GM21737 (cell line): Measurements from ENCODE around the gene PCBP3.
"Not testable (repeated sequence)": the region's sequence is repeated elsewhere in the genome, so short reads cannot be mapped to it uniquely, and the experiment has no call there.

Source experiments
- ATAC-seq: cut with Tn5 transposase; IDR thresholded peaks from one replicate; pipeline ENCODE4 v1.9.1; 2021; ENCODE audit warnings: mild to moderate bottlenecking, moderate library complexity; ENCODE audit not compliant: unreplicated experiment

PCBP3 gene

GRCh38 chr21:45634511-45635183 is 8.9 kb upstream of the PCBP3 start:
- no peak for ATAC-seq

DNA sequence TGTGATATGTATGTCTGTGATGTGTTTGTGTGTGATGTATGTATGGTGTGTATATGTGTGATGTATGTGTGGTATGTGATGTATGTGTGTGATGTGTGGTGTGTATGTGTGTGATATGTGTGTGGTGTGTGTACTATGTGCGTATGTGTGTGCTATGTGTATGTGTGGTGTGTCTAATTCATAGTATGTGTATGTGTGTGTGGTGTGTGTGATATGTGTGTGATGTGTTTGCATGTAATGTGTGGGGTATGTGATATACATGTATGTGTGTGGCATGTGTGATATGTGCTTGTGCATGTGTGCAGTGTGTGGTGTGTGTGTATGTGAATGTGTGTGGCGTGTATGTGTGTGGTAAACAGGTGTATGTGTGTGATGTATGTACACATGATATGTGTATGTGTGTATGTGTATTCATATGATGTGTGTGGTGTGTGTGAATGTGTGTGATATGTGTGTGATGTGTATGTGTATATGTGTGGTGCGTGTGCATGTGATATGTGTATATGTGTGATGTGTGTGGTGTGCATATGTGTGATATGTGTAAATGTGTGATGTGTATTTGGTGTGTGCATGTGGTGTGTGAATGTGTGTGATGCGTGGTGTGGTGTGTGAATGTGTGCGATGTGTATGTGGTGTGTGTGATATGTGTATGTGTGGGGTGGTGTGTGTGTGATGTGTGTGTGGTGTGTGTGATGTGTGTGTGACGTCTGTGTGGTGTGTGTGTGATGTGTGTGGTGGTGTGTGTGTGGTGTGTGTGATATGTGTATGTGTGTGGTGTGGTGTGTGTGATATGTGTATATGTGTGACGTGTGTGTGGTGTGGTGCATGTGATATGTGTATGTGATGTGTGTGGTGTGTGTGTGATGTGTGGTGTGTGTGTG is 8.0 kb upstream of the PCBP3 start:
- ATAC-seq, result no peak

- no peak for ATAC-seq
Observed at GRCh38 chr21:45636459-45636858, 7.1 kb upstream of the PCBP3 start.

DNA sequence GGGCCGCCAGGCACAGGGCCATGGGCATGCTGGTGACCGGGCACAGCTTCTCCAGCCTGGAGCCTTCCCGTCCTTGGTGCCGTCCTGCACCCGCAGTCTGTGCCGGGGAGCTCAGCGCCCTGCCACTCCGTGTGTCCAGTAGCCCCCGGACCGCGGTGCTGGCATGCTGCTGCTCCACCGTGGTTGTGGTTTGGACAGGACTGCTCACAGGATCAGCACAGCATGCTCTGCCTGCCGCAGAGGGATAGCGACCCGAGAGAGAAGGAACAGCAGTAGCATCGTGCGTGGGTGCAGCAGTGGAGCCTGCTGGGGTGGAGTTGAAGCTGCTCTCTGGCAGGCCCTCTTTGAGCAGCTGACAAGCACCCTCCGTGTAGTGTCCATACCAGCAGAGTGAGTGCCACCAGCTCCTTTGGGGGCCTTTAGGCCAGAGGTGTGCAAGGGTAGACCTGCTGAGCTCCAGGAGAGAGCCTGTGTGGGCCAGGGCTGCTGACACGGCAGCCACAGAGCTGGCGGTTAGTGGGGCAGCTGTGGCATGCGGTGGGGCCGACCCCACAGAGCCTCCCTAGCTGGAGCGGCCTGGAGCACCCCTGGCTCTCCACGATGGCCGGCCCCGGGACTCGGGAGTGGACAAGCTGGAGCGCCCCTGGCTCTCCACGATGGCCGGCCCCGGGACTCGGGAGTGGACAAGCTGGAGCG is 6.4 kb upstream of the PCBP3 start:
- no peak for ATAC-seq

DNA sequence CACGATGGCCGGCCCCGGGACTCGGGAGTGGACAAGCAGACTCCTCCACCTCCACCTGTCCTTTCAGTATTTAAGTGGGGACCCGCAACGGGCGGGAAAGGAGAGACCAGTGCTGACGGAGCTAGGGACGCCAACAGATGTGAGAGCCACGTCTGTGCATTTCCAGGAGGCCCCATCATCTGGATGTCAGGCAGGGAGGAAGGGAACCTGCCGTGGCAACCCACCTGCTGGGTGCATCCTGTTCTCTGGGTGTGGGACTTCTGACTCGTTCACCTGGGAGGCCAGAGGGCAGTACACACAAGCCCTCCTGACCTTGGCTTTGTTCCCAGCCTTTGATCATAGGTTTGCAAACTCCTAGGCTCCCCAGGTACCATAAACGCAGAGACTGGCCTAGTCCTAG is 5.6 kb upstream of the PCBP3 start:
- no peak for ATAC-seq

- ATAC-seq, result no peak
Observed at GRCh38 chr21:45638707-45639106, 4.8 kb upstream of the PCBP3 start.

GRCh38 chr21:45639206-45640000 is 4.1 kb upstream of the PCBP3 start:
- ATAC-seq, result no peak

DNA sequence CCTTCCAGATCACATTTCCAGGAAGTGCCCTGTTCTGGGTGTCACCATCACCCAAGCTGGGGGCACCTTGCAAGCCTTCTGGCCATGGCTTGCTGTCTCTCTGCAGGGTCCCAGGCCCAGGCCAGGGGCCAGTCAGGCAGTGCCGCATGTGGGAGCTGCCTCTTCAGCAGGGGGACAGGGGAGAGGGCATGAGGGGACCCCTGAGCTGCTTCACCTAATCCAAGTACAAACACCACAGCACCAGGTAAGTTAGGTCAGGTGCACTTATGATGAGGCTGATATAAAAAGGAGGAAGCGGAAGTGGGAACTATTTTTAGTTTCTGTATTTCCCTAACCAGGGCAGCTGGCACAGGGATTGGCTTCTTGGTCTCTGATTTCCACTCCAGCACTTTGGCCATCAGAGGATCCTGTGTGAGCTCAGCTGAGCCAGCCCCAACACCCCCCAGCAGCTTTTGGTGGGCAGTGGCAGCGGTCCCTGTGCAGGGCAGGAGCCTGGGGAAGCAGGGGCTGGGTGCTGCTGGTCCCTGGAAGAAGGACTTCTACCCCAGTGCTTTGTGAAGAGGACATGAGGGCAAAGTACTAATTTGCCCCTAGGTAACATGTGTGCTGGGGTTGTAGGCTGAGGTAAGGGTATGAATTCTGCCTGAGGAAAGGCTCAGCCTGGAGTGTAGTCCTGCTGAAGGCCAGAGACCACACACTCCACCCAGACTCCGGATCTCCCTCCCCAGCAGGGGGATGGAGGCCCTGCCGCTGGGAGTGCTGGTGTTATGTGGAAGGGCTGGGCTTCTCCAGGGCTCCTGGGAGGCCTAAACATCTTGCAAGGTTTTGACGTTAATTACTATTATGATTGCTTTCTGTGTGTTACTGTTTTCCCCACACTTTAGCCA is 3.3 kb upstream of the PCBP3 start:
- no peak for ATAC-seq

DNA sequence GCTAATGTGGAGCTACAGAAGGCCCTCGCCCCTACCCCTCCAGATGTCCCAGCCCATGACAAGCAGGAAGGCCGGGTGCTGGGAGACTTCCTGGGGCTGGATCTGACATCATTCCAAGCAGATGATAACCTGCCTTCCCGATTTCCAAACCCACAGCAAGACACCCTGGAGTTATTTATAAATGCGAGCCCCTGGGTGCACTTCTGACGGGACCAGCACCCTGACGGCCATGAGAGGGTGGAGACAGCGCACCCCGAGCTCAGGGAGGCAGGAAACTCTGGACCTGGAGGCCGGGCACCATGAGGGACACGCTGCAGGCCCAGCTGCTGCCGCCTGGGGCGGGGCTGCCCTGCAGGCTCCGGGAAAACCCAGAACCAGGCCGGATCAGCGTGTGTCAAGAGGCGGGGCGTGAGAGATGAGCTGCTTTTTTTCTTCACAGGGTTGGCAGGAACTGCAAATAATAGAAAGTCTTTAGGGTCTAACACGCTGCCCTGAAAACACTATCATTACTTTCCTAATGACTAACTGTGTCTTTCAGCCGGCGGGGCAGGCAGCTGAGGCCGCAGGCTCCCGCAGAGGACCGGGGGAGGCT is 2.5 kb upstream of the PCBP3 start:
- no peak for ATAC-seq

GRCh38 chr21:45641480-45642035 is 2.0 kb upstream of the PCBP3 start:
- no peak for ATAC-seq

DNA sequence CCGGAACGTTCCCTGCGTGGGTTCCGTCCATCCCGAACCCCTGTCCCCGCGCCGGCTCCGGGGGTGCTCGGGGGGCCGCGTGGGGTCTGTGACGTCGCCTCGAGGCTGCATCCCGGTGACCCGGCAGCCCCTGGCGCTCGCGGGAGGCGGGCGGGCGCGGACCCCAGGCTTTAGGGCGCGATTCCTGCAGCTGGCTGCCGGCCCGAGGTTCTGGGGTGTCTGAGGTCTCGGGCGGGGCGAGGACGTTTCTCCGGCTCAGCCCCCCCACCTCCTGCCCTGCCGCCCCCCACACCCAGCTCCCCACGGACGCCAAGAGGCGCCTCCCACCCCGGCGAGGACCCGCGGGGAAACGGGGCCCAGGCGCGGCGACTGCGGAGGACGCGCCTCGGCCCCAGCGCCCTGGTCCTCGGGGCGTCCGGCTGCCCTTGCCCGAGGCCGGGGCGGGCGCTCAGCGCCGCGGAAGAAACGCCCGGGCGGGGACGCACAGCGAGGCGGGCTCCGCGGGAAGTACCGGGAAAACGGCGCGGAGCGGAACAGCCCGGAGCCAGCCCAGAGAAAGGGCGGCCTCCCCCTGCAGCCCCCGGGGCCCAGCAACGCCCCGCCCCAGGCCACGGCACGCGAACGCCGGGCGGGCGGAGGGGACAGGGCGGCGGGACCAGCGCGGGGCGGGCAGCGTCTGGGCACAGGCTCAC is 1.3 kb upstream of the PCBP3 start:
- ATAC-seq, result no peak

- ATAC-seq, result no peak
Observed at GRCh38 chr21:45644041-45644906, 749 bp downstream of the PCBP3 start.

DNA sequence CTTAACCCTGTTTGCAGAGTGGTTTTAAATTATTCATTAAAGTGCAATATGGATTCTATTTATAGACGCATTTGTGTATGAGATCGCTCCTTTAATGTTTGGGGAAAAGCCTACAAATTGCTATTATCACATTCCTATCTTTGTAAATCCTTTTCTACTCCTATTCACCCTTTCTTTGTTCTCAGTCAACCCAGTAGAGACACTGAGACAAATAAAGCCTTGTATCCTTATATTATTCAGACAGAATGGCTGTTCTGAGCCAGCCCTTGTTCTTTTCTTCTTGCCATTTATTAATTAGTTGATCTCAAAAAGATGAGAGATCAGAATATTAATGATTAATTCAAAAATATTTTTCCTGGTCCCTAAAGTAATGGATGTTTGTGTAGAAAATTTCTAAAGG is 8.4 kb downstream of the PCBP3 start:
- ATAC-seq, result no peak

- ATAC-seq, result no peak
Observed at GRCh38 chr21:45655124-45655523, 11.6 kb downstream of the PCBP3 start.

DNA sequence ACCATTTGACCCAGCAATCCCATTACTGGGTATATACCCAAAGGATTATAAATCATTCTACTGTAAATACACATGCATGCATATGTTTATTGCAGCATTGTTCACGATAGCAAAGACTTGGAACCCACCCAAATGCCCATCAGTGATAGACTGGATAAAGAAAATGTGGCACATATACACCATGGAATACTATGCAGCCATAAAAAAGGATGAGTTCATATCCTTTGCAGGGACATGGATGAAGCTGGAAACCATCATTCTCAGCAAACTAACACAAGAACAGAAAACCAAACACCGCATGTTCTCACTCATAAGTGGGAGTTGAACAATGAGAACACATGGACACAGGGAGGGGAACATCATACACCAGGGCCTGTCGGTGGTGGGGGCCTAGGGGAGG is 12.6 kb downstream of the PCBP3 start:
- not testable (repeated sequence) for ATAC-seq

DNA sequence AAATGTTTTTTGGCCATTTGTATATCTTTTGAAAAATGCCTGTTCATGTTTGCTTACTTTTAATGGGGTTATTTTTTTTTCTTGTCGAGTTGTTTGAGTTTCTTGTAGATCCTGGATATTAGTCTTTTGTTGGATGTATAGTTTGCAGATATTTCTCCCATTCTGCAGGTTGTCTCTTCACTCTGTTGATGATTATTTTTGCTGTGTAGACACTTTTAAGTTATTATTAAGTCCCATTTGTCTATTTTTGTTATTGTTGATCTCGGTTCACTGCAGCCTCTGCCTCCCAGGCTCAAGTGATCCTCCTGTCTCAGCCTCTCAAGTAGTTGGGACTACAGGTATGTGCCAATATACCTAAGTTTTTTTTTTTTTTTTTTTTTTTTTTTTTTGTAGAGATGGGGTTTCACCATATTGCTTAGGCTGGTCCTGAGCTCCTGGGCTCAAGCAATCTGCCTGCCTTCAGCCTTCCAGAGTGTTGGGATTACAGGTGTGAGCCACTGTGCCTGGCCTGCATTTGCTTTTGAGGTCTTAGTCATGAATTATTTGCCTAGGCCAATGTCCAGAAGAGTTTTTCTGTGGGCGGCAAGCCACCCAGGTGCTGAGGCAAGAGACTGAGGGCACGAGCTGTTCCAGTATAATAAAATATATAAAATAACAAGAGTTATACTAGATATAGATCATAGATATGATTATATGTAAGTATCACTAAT is 18.5 kb downstream of the PCBP3 start:
- ATAC-seq, result not testable (repeated sequence)

DNA sequence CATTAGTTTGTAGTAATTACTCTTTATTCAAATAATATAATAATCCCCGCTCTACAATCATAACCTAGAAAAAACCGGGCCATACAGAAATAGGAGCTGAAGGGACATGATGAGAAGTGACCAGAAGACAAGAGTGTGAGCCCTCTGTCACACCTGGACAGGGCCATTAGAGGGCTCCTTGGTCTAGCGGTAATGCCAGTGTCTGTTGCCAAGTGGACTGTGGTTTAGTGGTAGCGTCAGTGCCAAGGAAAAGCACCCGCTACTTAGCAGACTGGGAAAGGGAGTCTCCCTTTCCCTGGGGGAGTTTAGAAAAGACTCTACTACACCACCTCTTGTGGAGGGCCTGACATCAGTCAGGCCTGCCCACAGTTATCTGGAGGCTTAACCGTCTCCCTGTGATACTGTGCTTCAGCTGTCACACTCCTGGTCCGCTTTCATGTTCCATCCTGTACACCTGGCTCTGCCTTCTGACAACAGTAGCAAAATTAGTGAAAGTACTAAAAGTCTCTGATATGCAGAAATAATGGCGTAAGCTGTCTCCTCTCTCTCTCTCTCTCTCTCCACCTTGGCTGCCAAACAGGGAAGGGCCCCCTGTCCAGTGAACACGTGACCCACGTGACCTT is 19.2 kb downstream of the PCBP3 start:
- not testable (repeated sequence) for ATAC-seq
